ENCODE measurements around the gene ADAMTS13.
A peak's percentile ranks its signal among the peaks of the same experiment; 100 is the strongest.
"Not testable (repeated sequence)": the region's sequence is repeated elsewhere in the genome, so short reads cannot be mapped to it uniquely, and the experiment has no call there.

The ADAMTS13 gene

DNA sequence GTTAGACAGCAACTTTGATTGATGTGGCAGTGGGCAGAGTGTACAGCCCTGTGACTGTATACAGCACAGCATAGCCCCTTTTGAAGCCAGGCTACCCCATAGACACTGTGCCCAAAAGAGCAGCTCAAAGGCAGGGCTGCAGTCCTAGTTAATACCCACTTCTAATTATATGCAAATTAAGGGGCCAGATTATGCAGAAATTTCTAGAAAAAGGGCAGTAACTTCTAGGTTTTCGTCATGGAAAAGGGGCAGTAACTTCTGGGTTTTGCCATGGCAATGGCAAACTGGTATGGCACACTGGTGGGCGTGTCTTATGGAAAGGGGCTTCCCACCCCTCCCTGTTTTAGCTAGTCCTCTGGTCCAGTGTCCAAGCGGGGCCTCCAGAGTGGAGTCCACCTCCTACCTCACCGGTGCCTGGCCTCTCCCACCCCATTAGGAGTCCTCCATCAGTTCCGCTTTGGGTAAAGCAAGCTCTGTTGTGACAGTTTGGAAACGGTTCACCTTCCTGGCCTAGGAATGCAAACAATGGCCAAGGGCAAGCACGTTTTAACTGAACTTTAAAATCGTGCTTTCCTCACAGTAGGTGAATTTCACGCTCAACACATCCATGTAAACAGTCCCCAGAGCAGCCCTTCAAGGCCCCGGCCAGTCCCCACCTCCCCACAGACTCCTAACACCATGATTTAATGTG lies 5.6 kb downstream of the ADAMTS13 start:
- no peak for DNase-seq

DNA sequence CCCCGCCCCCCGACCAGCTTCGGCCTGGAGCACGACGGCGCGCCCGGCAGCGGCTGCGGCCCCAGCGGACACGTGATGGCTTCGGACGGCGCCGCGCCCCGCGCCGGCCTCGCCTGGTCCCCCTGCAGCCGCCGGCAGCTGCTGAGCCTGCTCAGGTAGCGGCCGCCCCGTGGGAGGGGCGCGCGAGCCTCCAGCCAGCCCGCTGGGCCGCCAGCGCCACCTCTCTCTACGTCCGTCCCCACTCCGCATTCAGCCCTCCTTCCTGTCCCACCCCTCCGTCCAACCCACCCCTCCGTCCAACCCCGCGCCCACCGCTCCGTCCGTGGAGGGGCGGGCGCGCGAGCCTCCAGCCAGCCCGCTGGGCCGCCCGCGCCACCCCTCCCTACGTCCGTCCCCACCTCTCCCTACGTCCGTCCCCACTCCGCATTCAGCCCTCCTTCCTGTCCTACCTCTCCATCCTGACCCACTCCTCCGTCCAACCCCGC lies 6.5 kb downstream of the ADAMTS13 start:
- peak; percentile 39 to 67 for DNase-seq

DNA sequence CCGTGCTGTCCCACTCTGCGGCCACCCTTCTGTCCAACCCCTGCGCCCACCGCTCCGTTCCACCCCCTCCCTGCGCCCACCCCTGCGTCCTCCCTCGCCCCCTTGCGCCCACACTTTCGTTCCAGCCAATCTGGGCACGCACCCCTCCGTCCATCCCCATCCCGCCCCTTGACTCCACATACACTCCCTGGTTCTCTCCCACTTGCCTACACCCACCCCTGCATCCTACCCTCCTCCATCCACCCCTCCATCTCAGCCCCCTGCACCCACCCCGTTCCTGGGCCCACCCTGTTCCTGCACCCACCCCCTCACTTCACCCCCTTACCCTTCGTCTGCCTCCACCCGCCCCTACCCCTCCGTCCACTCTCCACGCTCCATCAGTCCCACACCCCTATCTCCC lies 7.0 kb downstream of the ADAMTS13 start:
- DNase-seq: no peak

DNA sequence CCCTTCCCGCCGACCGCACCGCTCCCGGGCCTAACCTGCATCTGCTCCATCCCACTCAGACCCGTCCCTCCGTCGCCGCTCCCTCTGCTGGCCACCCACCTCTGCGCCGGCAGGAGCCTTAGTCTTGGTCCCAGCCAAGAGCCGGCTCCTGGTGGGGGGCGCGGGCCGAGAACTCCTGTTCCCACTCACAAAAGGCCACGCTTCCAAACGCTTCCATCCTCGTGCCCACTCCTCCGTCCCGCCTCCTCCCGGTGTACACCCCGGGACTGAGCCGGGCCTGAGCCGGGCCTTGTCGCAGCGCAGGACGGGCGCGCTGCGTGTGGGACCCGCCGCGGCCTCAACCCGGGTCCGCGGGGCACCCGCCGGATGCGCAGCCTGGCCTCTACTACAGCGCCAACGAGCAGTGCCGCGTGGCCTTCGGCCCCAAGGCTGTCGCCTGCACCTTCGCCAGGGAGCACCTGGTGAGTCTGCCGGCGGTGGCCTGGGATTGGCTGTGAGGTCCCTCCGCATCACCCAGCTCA lies 7.5 kb downstream of the ADAMTS13 start:
- peak in 1 of 2 experiments; percentile 45 for DNase-seq

DNA sequence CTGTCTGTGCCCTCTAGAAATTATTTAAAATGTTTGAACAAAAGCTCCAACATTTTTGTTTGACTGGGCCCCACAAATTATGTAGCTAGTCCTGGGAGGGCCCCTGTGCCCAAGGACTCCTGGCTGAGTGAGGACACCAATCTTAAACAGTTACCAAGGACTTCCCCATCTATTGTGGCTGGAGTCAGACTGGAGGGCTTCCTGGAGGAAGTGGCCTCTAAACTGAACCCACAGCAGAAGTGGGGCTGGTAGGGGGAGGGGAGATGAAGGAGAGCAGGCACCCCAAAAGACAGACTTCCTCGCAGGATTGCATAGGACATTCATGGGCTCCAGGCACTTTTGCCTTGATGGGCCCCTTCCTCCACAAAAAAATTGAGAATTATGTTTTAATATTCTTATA lies 8.1 kb downstream of the ADAMTS13 start:
- DNase-seq: no peak

DNA sequence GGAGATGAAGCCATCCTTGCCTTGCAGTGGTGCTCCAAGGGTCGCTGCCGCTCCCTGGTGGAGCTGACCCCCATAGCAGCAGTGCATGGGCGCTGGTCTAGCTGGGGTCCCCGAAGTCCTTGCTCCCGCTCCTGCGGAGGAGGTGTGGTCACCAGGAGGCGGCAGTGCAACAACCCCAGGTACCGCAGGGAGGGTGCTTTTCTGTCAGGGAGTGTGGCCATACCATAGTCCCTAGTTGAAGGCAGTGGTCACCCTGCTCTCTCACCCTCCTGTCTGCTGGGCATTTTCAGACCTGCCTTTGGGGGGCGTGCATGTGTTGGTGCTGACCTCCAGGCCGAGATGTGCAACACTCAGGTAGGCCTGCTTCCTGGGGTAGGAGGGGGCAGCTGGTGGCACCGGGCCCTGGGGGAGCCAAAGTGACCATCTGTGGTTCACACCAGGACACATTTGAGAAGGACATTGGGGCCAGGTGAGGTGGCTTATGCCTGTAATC lies 11.2 kb downstream of the ADAMTS13 start:
- no peak for DNase-seq

DNA sequence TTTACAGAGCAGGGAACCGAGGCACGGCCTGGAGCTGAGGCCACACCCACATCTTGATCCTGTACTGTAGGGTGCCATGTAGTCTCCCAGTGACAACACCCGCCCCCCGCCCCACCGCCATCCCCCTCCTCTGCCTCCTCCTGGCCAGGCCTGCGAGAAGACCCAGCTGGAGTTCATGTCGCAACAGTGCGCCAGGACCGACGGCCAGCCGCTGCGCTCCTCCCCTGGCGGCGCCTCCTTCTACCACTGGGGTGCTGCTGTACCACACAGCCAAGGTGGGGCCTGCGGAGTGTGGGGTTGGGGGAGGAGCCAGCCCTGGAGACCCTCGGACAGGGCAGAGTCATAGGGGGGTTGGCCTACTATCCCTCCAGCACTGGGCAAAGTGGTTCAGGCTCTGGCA lies 14.5 kb downstream of the ADAMTS13 start:
- DNase-seq: no peak

DNA sequence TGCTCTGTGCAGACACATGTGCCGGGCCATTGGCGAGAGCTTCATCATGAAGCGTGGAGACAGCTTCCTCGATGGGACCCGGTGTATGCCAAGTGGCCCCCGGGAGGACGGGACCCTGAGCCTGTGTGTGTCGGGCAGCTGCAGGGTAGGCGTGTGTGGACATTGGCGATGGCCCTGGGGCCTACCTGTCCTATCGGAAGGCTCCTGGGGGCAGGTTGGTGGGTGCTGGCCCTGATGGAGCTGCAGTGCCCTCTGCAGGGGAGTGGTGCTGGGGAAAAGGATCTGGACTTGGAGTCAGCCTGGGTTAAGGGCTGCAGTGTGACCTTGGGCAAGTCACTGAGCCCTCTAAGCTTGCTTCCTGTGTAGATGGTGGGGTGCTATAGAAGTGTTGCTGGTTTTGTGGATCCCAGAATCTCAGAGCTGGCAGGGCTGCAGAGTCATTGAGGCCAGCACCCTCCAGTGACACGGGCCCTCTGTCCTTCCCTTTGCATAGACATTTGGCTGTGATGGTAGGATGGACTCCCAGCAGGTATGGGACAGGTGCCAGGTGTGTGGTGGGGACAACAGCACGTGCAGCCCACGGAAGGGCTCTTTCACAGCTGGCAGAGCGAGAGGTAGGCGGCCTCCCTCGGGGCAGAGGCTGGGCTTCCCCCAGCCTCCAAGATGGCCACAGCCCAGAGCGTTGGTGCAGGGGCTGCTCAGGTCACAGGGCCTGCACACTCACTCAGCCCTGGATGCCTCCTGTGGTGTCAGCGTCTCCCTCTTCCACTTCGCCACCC lies 15.8 kb downstream of the ADAMTS13 start:
- DNase-seq: no peak

DNA sequence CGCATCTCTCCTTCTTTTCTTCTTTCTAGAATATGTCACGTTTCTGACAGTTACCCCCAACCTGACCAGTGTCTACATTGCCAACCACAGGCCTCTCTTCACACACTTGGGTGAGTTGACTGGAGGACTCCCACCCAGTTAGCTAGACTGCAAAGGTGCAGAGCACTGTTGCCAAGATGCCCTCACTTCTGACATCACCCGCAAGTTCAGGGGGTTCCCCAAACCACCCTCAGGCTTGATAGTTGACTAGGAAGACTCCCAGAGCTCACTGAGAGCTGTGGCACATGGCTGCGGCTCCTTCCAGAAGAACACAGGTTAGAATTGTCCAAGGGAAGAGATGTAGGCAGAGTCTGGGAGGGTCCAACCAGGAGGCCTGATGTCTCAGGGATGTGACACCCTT lies 17.2 kb downstream of the ADAMTS13 start:
- DNase-seq: no peak

DNA sequence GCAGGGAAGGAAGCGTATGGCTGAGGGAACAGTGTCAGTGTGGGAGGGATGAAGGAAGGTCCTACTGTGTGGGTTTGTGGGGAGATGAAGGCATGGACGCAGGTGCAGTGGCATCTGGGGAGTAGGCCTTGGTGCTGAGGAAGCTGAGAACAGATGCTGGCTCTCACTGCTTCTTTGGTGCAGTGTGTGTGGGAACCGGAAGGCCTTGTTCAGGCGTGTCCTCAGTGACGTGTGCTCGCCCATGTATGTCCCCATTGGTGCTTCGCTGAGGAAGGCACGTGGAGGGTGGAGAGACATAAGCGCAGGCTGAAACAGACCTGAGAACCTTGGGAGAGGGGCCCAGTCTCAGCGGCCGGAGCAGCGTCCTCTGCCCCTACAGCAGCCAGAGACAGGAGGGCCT lies 18.7 kb downstream of the ADAMTS13 start:
- DNase-seq: no peak

DNA sequence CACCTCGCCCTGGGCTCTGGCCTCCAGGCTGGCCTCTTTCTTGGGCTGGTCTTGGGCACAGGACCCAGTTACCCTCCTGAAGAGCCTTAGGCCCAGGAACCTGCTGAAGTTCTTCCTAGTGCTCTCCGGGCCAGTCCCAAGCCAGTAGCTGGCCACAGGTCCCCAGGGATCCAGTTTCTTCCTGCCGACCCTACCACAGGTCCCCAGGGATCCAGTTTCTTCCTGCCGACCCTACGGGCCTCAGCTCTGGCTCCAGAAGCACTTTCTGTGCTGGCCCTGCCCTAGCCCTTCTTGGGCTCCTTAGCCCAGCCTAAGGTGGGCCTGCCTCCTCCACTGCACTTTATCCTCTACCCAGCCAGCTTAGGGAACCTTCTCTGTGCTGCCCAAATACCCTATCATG lies 19.4 kb downstream of the ADAMTS13 start:
- no peak for DNase-seq

DNA sequence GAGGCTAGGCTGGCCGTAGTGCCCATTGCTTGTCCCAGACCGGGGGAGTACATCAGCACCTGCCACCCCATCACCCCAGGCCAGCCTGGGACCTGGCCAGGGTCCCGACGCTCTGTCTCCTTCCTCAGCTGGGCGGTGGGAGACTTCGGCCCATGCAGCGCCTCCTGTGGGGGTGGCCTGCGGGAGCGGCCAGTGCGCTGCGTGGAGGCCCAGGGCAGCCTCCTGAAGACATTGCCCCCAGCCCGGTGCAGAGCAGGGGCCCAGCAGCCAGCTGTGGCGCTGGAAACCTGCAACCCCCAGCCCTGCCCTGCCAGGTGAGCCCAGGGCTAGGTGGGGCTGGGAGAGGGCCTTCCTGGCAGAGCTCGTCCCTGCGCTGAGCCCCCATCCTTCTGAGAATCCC lies 21.1 kb downstream of the ADAMTS13 start:
- no peak for DNase-seq

DNA sequence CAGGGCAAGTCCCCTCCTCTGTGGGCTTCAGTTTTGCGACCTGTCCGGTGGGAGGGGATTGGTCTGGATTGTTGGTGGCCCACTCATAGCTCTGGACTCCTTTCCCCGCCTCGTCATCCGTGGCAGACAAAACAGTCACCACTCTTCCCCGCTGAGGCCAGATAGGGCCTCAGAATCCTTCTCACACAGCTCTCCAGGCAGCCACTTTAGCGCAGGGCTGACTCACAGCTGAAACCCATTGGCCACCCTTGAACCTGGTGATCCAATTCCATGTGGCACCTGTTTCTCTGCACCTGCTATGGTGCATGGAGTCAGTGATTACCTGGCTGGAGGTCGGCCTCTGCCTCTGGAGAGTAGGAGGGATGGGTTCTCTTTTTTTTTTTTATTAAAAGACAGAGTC lies 21.8 kb downstream of the ADAMTS13 start:
- DNase-seq: no peak

DNA sequence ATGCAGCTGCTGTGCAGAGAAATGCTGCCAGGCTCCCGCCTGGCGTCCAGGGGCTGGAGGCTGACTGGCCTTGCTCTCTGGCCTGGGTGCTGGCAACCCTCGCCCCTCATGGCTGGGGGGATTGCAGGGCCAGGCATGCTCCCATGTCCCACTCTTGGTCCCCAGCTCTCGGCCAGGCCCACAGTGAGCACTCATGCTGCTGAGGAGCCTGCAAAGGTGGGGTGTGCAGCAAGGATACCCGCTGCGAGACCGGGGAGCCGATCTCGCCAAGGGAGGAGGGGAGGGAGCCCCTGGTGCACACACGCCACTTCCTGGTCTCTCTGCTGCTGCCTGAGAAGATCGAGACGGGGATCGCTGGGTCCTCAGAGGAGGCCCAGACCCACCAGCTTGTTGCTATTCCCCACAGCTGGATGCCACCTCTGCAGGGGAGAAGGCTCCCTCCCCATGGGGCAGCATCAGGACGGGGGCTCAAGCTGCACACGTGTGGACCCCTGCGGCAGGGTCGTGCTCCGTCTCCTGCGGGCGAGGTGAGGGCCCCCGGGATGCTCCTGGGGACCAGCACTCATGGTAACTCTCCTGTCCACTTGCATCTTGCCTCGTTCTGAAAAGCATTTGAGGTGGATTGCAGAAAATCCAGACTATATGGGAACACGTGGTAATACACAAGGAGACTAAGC lies 23.3 kb downstream of the ADAMTS13 start:
- no peak for DNase-seq

DNA sequence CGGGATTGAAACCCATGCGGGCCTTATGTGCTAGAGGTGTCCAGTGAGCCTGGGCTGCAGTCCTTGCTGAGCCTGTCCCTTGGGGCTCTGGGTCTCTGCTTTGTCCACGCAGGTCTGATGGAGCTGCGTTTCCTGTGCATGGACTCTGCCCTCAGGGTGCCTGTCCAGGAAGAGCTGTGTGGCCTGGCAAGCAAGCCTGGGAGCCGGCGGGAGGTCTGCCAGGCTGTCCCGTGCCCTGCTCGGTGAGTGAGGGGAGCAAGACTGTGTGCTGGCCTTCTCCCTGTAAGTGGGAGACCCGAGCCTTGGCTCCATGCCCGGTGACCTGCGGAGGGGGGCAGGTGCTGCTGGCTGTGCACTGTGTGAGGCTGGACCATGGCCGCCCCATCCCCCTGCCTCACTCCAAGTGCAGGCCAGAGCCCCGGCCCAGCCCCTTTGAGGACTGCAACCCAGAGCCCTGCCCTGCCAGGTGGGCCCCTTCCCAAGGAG lies 26.4 kb downstream of the ADAMTS13 start:
- no peak for DNase-seq

DNA sequence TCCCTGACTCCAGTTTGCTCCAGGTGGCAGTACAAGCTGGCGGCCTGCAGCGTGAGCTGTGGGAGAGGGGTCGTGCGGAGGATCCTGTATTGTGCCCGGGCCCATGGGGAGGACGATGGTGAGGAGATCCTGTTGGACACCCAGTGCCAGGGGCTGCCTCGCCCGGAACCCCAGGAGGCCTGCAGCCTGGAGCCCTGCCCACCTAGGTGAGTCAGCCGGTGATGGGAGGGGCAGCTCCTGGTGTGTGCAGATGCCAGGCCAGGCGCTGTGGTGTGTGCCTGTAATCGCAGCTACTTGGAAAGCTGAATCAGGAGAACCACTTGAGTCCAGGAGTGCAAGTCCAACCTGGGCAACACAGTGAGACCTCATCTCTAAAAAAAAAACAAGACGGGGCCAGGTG lies 27.6 kb downstream of the ADAMTS13 start:
- DNase-seq: no peak

DNA sequence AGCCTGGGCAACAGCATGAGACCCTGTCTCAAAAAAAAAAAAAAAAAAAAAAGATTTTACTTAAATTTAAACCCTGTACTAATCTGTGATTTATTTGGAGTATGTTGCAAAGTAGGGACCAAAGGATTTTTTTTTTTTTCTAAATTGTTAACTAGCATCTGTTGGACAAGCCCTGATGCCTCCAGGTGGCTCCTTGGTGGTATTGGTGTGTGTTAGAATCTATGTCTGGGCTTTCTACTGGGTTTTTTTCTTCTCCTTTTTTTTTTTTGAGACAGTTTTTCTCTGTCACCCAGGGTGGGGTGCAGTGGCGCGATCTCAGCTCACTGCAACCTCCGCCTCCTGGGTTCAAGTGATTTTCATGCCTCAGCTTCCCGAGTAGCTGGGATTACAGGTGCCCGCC lies 29.7 kb downstream of the ADAMTS13 start:
- DNase-seq: not testable (repeated sequence)

DNA sequence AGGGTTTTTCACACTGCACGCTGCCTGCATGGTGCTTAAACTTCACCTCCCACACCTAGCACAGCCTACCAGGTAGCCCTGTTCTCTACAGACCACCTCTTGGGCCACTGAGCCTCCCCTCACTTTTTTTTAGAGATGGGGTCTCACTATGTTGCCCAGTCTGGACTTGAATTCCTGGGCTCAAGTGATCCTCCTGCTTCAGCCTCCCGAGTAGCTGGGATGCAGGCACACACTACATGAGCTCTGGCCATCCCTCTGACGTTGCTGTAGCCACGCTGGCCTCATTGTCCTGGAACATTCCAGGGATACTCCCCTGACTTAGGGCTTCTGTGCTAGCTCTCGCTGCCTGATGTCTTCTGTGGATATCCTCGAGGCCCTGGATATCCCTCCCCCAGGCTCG lies 30.4 kb downstream of the ADAMTS13 start:
- no peak for DNase-seq

DNA sequence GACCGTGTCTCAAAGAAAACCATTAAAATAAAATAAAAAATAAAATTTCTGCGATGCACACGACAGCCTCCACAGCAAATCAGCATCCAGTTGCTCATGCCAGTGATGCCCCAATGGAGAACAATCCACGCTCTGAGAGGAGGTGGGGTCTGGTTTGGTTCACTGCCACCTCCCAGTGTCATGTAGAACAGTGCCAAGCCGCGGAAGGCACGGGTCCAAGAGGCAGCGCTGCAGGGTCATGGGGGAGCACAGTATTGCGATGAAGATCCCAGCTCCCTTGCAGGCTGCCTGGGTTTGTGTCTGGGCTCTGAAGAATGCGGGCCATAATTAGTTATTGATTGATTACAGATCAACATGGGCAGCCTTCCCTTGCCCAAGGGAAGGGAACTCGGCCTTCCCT lies 31.5 kb downstream of the ADAMTS13 start:
- DNase-seq: no peak

DNA sequence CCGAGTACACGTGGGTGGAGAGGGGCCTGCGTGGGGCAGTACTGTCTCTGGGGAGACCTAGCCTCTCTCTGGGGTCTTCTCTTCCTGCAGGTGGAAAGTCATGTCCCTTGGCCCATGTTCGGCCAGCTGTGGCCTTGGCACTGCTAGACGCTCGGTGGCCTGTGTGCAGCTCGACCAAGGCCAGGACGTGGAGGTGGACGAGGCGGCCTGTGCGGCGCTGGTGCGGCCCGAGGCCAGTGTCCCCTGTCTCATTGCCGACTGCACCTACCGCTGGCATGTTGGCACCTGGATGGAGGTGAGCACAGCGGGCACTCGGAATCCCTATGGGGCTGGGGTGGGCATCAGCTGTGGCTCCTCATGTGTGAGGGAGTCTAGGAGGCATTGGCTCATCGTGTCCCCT lies 32.2 kb downstream of the ADAMTS13 start:
- DNase-seq: no peak

DNA sequence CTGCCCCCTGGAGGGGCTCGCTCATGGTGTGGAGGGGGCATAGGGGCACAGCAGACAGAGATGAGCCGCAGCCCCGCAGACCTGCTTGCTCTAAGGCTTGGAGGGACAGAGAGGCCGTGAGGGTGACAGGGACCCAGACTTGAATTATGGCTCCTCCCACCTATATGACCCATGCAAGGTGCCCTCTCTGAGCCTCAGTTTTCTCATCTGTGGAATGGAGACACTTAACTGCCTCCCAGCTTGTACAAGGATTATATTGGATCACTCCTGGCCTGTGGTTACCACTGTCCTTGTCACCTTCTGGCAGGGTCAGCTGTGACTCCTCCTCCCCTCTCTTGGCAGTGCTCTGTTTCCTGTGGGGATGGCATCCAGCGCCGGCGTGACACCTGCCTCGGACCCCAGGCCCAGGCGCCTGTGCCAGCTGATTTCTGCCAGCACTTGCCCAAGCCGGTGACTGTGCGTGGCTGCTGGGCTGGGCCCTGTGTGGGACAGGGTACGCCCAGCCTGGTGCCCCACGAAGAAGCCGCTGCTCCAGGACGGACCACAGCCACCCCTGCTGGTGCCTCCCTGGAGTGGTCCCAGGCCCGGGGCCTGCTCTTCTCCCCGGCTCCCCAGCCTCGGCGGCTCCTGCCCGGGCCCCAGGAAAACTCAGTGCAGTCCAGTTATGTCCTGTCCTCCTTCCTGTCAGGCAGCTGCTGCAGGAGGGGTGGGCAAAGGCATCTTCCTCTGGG lies 32.9 kb downstream of the ADAMTS13 start:
- no peak for DNase-seq

DNA sequence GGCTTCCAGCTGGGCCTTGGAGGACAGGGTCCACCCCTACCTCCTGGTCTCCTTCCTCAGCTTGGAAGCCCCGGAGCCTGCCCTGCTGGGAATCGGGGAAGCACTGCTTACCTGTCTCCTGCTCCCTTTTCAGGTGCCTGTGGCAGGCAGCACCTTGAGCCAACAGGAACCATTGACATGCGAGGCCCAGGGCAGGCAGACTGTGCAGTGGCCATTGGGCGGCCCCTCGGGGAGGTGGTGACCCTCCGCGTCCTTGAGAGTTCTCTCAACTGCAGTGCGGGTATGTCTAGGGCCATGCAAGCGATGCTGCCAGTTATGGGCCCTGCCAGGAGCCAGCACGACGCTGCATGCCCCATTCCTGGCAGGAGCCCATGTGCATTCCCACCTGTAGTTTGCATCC lies 33.8 kb downstream of the ADAMTS13 start:
- DNase-seq: no peak

DNA sequence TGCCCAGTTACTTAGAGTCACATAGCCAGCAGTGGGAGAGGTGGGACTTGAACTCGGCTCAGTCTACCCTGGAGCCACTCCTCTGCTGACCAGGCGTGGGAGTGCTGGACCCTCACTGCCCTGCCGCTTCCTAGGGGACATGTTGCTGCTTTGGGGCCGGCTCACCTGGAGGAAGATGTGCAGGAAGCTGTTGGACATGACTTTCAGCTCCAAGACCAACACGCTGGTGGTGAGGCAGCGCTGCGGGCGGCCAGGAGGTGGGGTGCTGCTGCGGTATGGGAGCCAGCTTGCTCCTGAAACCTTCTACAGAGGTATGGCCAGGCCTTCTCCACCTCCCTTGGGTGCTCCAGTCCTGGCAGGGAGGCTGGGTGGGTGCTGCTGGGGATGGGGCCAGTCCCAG lies 34.2 kb downstream of the ADAMTS13 start:
- no peak for DNase-seq

All from NCI-H524 (cell line).